GM21786 (cell line): ENCODE results near the gene ISM1.

Experiments used
- ATAC-seq: cut with Tn5 transposase; IDR thresholded peaks from one replicate; pipeline ENCODE4 v1.9.1; 2021; ENCODE audit not compliant: unreplicated experiment

The ISM1 gene

DNA sequence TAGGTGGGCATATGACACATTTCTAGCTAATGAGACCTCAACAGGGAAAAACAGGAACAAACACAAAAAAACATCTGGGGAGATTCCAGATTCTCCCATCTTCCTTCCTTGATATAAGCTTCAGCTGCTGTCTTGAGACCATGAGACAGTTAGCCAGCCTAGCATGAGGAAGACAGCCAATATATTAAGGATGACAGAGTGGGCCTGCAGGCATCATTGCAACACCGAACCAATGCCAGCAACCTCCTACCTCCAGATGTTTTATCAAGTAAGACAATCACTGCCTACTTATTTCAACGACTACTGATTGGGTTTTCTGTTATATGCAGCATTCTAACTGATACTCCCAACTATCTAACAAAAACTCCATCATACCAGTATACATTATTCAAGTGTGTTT, 119.0 kb downstream of the ISM1 start:
- no peak for ATAC-seq

DNA sequence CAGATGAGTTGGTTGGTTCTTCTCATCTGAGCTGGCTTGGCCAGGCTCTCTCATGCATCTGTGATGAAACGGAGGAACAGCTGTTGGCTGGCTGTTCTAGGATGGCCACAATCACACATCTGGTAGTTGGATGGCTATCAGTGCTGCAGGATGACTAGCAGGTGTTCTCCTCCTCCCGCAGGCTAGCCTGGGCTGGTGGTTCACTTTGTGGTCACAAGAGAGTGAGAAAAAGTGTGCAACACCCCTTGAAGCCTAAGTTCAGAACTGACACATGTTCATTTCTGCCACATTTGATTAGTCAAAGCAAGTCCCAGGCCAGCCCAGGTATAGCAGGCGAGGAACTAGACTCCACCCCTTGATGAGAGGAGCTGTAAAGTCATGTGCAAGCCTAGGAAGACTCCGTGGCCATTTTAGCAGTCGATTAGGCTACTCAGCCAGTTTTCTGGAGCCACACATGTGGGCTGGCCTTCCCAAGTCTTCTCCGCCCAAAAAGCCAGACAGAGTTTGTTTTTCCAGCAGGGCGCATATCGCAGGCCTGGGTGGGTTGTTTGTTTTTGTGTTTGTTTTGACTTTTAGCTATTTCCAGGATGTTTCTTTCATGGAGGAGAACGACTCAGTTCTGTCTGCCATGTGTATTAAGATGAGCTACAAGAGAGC, 120.8 kb downstream of the ISM1 start:
- no peak for ATAC-seq

DNA sequence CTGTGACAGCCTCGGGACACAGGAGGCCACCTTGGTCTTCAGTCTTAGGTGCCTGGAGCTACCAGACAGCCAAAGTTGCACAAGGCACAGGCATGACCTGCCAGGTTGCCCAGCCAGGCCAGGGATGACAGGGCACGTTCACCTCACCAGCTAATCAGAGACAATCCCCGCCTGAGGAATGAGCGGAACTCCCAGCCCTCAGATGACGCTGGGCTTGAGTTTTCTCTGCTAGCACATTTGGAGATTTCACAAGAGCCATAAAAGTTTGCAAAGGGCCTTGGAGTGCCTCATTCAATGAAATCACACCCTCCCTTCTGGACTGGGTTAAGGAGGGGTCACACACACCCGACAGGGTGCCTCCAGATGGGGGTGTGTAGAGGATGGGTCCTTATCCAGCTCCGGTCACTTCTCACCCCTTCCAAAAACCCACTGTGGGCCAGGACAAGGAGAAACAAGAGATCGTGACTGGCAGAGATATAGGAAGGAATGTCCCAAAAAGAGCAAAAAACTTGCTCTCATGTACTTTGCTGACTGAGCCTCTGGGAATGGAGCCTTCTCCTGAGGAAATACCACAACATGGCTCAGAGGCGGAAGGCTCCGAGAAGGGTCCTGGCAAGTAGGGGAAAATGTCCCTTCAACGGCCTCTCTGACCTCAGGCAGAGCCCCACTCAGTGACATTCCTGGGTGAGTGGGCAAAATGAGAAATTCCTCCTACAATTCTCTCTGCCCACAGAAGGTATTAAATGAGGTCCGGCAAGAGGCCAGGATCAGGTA, 121.6 kb downstream of the ISM1 start:
- no peak for ATAC-seq

DNA sequence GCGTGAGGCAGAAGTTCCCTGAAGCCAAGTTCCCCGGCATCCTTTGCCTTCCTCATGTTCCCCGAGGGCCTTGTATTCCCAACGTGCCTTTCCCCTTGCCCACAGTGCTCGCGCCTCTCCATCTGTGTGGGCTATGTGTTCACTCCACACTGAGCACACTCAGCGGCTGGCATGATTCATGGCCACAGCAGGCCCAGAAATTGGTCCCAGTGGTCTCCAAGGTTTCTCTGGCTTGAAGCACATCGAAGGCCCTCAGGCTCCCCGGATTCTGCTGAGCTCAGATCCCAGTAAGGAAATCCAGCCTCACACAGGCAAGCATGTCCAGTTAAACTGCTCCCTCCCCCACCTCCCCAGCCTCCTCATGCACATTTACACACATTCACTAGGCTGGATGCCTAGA, 123.6 kb downstream of the ISM1 start:
- ATAC-seq = no peak

DNA sequence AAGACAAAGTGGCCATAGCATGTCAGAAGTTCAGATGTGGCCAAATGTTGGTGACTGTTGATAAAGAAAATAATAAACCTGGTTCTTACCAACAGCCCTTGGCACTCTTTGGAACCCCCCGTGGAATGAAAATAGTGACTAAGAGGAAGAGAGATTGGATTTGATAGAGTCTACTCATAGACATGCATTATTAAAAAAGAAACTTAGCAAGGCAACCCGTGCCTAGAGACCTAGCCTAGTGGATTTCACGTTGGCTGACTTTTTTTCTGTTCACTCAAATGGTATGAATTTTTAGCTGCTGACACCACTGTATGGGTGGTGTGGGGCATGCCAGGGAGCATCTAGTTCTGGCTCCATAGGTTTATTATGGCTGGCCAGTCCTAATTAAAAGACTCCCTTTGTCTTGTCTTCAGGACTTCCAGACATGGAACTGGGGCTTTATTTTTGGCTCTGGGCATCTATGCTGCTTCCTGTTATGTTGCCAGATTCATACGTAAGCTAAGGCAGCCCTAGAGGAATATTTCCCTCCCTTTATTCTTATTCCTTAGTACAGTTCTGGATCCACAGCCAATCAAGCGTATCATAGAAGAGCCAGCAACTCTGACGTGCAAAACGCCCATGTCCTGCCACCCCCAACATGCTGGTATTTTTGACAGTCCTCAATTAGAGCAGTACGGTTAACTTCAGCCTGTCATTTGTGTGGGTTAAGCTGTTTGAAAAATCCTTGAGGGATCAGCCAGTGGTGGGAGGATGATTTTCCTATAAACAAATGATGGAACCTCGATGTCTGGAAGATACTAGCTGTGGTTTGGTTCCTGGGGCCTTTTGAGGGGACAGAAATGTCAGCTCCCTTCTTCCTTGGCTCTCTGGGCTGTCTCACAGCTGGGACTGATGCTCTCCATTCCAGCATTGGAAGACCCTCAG, 127.5 kb downstream of the ISM1 start:
- no peak for ATAC-seq

DNA sequence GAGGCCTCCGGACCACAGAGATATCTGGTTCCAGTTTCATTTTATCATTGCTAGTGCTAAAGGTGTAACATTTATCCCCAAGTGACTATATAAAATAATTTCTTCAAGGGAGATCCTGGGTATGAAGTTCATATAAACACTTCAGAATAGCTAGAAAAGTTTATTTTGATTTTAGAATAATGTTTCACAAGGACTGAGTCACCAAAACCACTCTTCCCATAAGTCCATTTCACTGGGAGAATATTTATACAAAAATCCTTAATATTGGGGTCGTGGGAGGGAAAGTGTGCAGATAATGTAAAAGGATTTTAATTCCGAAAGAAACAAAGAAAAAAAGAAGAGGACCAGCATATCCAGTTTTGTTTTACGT, 128.1 kb downstream of the ISM1 start:
- no peak for ATAC-seq
